MM.1S (cell line): Measurements from ENCODE around the gene PLEKHM1.

Source experiments
- EZH2phosphoT487 ChIP-seq: fragments of 300-600 bp; sonication (generic); IDR thresholded peaks from 2 replicates; pipeline ENCODE4 v1.6.1; 2018; ENCODE audit warnings: antibody characterized with exemption, low read length
- TF ChIP-seq, protein P1 (sequence below): fragments of 300-600 bp; sonication (generic); IDR thresholded peaks from 2 replicates; pipeline ENCODE4 v1.5.1; 2016; ENCODE audit warnings: antibody characterized with exemption, low read length, mixed read lengths

- TF ChIP-seq, protein P1, sequence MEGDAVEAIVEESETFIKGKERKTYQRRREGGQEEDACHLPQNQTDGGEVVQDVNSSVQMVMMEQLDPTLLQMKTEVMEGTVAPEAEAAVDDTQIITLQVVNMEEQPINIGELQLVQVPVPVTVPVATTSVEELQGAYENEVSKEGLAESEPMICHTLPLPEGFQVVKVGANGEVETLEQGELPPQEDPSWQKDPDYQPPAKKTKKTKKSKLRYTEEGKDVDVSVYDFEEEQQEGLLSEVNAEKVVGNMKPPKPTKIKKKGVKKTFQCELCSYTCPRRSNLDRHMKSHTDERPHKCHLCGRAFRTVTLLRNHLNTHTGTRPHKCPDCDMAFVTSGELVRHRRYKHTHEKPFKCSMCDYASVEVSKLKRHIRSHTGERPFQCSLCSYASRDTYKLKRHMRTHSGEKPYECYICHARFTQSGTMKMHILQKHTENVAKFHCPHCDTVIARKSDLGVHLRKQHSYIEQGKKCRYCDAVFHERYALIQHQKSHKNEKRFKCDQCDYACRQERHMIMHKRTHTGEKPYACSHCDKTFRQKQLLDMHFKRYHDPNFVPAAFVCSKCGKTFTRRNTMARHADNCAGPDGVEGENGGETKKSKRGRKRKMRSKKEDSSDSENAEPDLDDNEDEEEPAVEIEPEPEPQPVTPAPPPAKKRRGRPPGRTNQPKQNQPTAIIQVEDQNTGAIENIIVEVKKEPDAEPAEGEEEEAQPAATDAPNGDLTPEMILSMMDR: no peak
- TF ChIP-seq EZH2phosphoT487: no peak
Observed at GRCh38 chr17:45438931-45439610, 51.5 kb downstream of the PLEKHM1 start.
